ENCODE results near the gene ZSWIM3. TPM values are rescaled to one million over a fixed set of nuclear protein-coding genes. Genes with fewer than 3 reads are reported as not detected.

Gene ZSWIM3
- total and polyA plus RNA-seq, 11 donors: 1.3 to 3.1 (median 2.1) TPM

GRCh38 chr20:45926731-45927070 is 69.3 kb downstream of the ZSWIM3 start:
- TF ChIP-seq CTCF (IDR thresholded peaks at IDR 0.05) (no peak), POLR2A (IDR thresholded peaks at IDR 0.05) (no peak)
- no peak overlapping the region for H3K27ac ChIP-seq
- ATAC-seq (no peak), DNase-seq (no peak)
- no peaks in the 10 kb centered on the region for H3K9me3 ChIP-seq
- no peaks in the 10 kb centered on the region for H3K27me3 ChIP-seq
- intact Hi-C loops (cut with DNase I): no loop called here
- no peak overlapping the region for H3K4me3 ChIP-seq
- H3K36me3 ChIP-seq: no peaks in the 10 kb centered on the region
- H3K4me1 ChIP-seq: peaks cover 3 to 41% (median 26%) of the 10 kb centered on the region in 12 donors
- WGBS, 4 donors: 71 to 92% (median 81%) methylated on average over 2 of the region's 2 CpGs

GRCh38 chr20:45927071-45927878 is 69.9 kb downstream of the ZSWIM3 start:
- Histone ChIP-seq H3K4me3 (no peak overlapping the region), H3K36me3 (no peaks in the 10 kb centered on the region), H3K27me3 (no peaks in the 10 kb centered on the region), H3K4me1 (peaks cover 2 to 35% (median 21%) of the 10 kb centered on the region in 12 donors), H3K9me3 (no peaks in the 10 kb centered on the region), H3K27ac (no peak overlapping the region)
- whole genome bisulfite sequencing, 4 donors: 85 to 88% (median 86%) methylated on average over 13 to 14 of the region's 14 CpGs
- DNase-seq (no peak), ATAC-seq (no peak)
- TF ChIP-seq CTCF (IDR thresholded peaks at IDR 0.05): no peak
- no peak for TF ChIP-seq POLR2A (IDR thresholded peaks at IDR 0.05)
- intact Hi-C loops (cut with DNase I): no loop called here

Other genes starting within 250 kb of the ZSWIM3 start
- not detected for gene WFDC10A, start 227.9 kb upstream of the ZSWIM3 start, total RNA-seq
- gene WFDC10A, start 227.9 kb upstream of the ZSWIM3 start, polyA plus RNA-seq: not detected
- not detected for gene WFDC9, start 226.3 kb upstream of the ZSWIM3 start, total RNA-seq
- gene WFDC9, start 226.3 kb upstream of the ZSWIM3 start, polyA plus RNA-seq: not detected
- gene WFDC11, start 187.4 kb upstream of the ZSWIM3 start, total RNA-seq: not detected
- not detected for gene WFDC11, start 187.4 kb upstream of the ZSWIM3 start, polyA plus RNA-seq
- gene WFDC13, start 155.6 kb upstream of the ZSWIM3 start, total RNA-seq: not detected
- not detected for gene WFDC13, start 155.6 kb upstream of the ZSWIM3 start, polyA plus RNA-seq
- gene WFDC10B, start 152.6 kb upstream of the ZSWIM3 start, total RNA-seq: not detected
- not detected for gene WFDC10B, start 152.6 kb upstream of the ZSWIM3 start, polyA plus RNA-seq
- gene SPINT4, start 135.3 kb upstream of the ZSWIM3 start, total RNA-seq: not detected
- gene SPINT4, start 135.3 kb upstream of the ZSWIM3 start, polyA plus RNA-seq: not detected
- gene WFDC3, start 65.7 kb upstream of the ZSWIM3 start, total RNA-seq: 1 to 10 TPM in 4 of 9 donors, under 1 TPM in 1, not detected in 4; 0.86 to 2.4 (median 1.4) TPM
- under 1 TPM in 1 of 2 donors, not detected in 1; 0.72 TPM for gene WFDC3, start 65.7 kb upstream of the ZSWIM3 start, polyA plus RNA-seq
- gene DNTTIP1, start 65.7 kb upstream of the ZSWIM3 start, total RNA-seq: 10 to 100 TPM; 10.1 to 24.9 (median 21.3) TPM
- 10 to 100 TPM; 25.0 to 31.5 TPM for gene DNTTIP1, start 65.7 kb upstream of the ZSWIM3 start, polyA plus RNA-seq
- gene UBE2C, start 45.0 kb upstream of the ZSWIM3 start, total RNA-seq: 10 to 100 TPM in 1 of 9 donors, 1 to 10 TPM in 3, under 1 TPM in 1, not detected in 4; 0.32 to 16.9 (median 1.7) TPM
- under 1 TPM in 1 of 2 donors, not detected in 1; 0.79 TPM for gene UBE2C, start 45.0 kb upstream of the ZSWIM3 start, polyA plus RNA-seq
- not detected for gene TNNC2, start 30.3 kb upstream of the ZSWIM3 start, total RNA-seq
- gene TNNC2, start 30.3 kb upstream of the ZSWIM3 start, polyA plus RNA-seq: under 1 TPM; 0.14 to 0.30 TPM
- gene SNX21, start 23.8 kb upstream of the ZSWIM3 start, total RNA-seq: 10 to 100 TPM; 14.1 to 45.6 (median 21.4) TPM
- gene SNX21, start 23.8 kb upstream of the ZSWIM3 start, polyA plus RNA-seq: 10 to 100 TPM; 13.7 to 18.6 TPM
- gene ACOT8, start 222 bp upstream of the ZSWIM3 start, total RNA-seq: 10 to 100 TPM; 22.5 to 57.8 (median 31.4) TPM
- gene ACOT8, start 222 bp upstream of the ZSWIM3 start, polyA plus RNA-seq: 10 to 100 TPM; 34.2 to 44.6 TPM
- gene ZSWIM1, start 23.6 kb downstream of the ZSWIM3 start, total RNA-seq: 10 to 100 TPM in 6 of 9 donors, 1 to 10 TPM in 3; 8.2 to 16.3 (median 10.6) TPM
- gene ZSWIM1, start 23.6 kb downstream of the ZSWIM3 start, polyA plus RNA-seq: 1 to 10 TPM; 3.9 to 7.2 TPM
- gene SPATA25, start 30.0 kb downstream of the ZSWIM3 start, total RNA-seq: 1 to 10 TPM in 7 of 9 donors, not detected in 2; 1.1 to 4.0 (median 1.8) TPM
- 1 to 10 TPM in 1 of 2 donors, under 1 TPM in 1; 0.58 to 2.7 TPM for gene SPATA25, start 30.0 kb downstream of the ZSWIM3 start, polyA plus RNA-seq
- gene NEURL2, start 33.6 kb downstream of the ZSWIM3 start, total RNA-seq: 10 to 100 TPM in 5 of 9 donors, 1 to 10 TPM in 4; 3.5 to 14.8 (median 10.8) TPM
- 1 to 10 TPM; 3.0 to 8.4 TPM for gene NEURL2, start 33.6 kb downstream of the ZSWIM3 start, polyA plus RNA-seq
- 100 to 1,000 TPM in 7 of 9 donors, 10 to 100 TPM in 2; 62.5 to 214 (median 129) TPM for gene CTSA, start 33.7 kb downstream of the ZSWIM3 start, total RNA-seq
- gene CTSA, start 33.7 kb downstream of the ZSWIM3 start, polyA plus RNA-seq: 10 to 100 TPM; 77.7 to 92.5 TPM
- gene PLTP, start 54.5 kb downstream of the ZSWIM3 start, total RNA-seq: 100 to 1,000 TPM in 3 of 9 donors, 10 to 100 TPM in 6; 19.8 to 367 (median 81.1) TPM
- gene PLTP, start 54.5 kb downstream of the ZSWIM3 start, polyA plus RNA-seq: 10 to 100 TPM; 21.5 to 33.2 TPM
- 10 to 100 TPM; 22.2 to 40.2 (median 28.2) TPM for gene PCIF1, start 77.1 kb downstream of the ZSWIM3 start, total RNA-seq
- gene PCIF1, start 77.1 kb downstream of the ZSWIM3 start, polyA plus RNA-seq: 10 to 100 TPM; 17.5 to 31.1 TPM
- 10 to 100 TPM in 3 of 9 donors, 1 to 10 TPM in 6; 5.6 to 14.9 (median 8.5) TPM for gene ZNF335, start 114.6 kb downstream of the ZSWIM3 start, total RNA-seq
- 1 to 10 TPM; 7.0 TPM for gene ZNF335, start 114.6 kb downstream of the ZSWIM3 start, polyA plus RNA-seq
- gene MMP9, start 151.3 kb downstream of the ZSWIM3 start, total RNA-seq: 10 to 100 TPM in 1 of 9 donors, 1 to 10 TPM in 5, under 1 TPM in 3; 0.35 to 15.8 (median 1.1) TPM
- under 1 TPM; 0.19 to 0.49 TPM for gene MMP9, start 151.3 kb downstream of the ZSWIM3 start, polyA plus RNA-seq
- 1 to 10 TPM in 2 of 9 donors, under 1 TPM in 1, not detected in 6; 0.73 to 1.7 (median 1.2) TPM for gene SLC12A5, start 171.6 kb downstream of the ZSWIM3 start, total RNA-seq
- gene SLC12A5, start 171.6 kb downstream of the ZSWIM3 start, polyA plus RNA-seq: not detected
- gene NCOA5, start 232.3 kb downstream of the ZSWIM3 start, total RNA-seq: 10 to 100 TPM in 7 of 9 donors, 1 to 10 TPM in 2; 9.5 to 17.4 (median 12.5) TPM
- gene NCOA5, start 232.3 kb downstream of the ZSWIM3 start, polyA plus RNA-seq: 10 to 100 TPM in 1 of 2 donors, 1 to 10 TPM in 1; 5.7 to 11.9 TPM